ENCODE measurements around the gene PPP2R2B. TPM values are rescaled to one million over a fixed set of nuclear protein-coding genes. Genes with fewer than 3 reads are reported as not detected.

Gene PPP2R2B
- total RNA-seq, 1 experiment from 2014 or later = 20.3 TPM

DNA sequence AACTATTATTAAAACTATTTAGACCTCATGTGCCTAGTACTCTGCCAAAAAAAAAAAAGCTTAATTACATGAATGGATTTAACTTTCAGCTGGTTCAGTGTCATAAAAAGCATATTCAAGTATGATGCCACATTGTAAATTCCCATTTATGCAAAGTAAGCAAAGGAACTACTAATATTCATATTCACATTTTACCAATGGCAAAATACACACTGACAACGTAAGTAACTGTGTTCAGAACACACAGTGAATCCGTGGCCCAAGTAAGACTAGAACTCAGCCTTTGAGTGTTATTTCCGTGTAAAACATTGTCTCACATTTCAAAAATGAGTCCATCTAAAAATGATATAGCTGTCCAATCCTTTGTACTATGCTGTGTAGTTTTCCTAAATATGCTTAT, 56.8 kb downstream of the PPP2R2B start (continued):
- TF ChIP-seq, protein P1, sequence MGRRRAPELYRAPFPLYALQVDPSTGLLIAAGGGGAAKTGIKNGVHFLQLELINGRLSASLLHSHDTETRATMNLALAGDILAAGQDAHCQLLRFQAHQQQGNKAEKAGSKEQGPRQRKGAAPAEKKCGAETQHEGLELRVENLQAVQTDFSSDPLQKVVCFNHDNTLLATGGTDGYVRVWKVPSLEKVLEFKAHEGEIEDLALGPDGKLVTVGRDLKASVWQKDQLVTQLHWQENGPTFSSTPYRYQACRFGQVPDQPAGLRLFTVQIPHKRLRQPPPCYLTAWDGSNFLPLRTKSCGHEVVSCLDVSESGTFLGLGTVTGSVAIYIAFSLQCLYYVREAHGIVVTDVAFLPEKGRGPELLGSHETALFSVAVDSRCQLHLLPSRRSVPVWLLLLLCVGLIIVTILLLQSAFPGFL (CRISPR knock-in tag; IDR thresholded peaks at IDR 0.05; ENCODE audit: borderline replicate concordance) = no peak
- no peak for TF ChIP-seq TEAD1 (CRISPR knock-in tag; IDR thresholded peaks at IDR 0.05)
- no peak for TF ChIP-seq GTF2I (CRISPR knock-in tag; conservative IDR thresholded peaks at IDR 0.05)
- TF ChIP-seq, protein P2, sequence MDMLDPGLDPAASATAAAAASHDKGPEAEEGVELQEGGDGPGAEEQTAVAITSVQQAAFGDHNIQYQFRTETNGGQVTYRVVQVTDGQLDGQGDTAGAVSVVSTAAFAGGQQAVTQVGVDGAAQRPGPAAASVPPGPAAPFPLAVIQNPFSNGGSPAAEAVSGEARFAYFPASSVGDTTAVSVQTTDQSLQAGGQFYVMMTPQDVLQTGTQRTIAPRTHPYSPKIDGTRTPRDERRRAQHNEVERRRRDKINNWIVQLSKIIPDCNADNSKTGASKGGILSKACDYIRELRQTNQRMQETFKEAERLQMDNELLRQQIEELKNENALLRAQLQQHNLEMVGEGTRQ (CRISPR knock-in tag; IDR thresholded peaks at IDR 0.05) = no peak
- TF ChIP-seq CREM (CRISPR knock-in tag; IDR thresholded peaks at IDR 0.05) = no peak
- TF ChIP-seq NFYB (CRISPR knock-in tag; conservative IDR thresholded peaks at IDR 0.05; ENCODE audit: low read depth) = no peak
- TF ChIP-seq, protein P3, sequence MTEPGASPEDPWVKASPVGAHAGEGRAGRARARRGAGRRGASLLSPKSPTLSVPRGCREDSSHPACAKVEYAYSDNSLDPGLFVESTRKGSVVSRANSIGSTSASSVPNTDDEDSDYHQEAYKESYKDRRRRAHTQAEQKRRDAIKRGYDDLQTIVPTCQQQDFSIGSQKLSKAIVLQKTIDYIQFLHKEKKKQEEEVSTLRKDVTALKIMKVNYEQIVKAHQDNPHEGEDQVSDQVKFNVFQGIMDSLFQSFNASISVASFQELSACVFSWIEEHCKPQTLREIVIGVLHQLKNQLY (CRISPR knock-in tag; IDR thresholded peaks at IDR 0.05) = no peak
- no peak for TF ChIP-seq KAT7 (CRISPR knock-in tag; IDR thresholded peaks at IDR 0.05; ENCODE audit: borderline replicate concordance)
- TF ChIP-seq, protein P4, sequence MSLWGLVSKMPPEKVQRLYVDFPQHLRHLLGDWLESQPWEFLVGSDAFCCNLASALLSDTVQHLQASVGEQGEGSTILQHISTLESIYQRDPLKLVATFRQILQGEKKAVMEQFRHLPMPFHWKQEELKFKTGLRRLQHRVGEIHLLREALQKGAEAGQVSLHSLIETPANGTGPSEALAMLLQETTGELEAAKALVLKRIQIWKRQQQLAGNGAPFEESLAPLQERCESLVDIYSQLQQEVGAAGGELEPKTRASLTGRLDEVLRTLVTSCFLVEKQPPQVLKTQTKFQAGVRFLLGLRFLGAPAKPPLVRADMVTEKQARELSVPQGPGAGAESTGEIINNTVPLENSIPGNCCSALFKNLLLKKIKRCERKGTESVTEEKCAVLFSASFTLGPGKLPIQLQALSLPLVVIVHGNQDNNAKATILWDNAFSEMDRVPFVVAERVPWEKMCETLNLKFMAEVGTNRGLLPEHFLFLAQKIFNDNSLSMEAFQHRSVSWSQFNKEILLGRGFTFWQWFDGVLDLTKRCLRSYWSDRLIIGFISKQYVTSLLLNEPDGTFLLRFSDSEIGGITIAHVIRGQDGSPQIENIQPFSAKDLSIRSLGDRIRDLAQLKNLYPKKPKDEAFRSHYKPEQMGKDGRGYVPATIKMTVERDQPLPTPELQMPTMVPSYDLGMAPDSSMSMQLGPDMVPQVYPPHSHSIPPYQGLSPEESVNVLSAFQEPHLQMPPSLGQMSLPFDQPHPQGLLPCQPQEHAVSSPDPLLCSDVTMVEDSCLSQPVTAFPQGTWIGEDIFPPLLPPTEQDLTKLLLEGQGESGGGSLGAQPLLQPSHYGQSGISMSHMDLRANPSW (CRISPR knock-in tag; conservative IDR thresholded peaks at IDR 0.05; ENCODE audit: low read depth) = no peak
- no peak for TF ChIP-seq SMAD4 (CRISPR knock-in tag; IDR thresholded peaks at IDR 0.05)
- TF ChIP-seq, protein P5, sequence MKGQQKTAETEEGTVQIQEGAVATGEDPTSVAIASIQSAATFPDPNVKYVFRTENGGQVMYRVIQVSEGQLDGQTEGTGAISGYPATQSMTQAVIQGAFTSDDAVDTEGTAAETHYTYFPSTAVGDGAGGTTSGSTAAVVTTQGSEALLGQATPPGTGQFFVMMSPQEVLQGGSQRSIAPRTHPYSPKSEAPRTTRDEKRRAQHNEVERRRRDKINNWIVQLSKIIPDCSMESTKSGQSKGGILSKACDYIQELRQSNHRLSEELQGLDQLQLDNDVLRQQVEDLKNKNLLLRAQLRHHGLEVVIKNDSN (CRISPR knock-in tag; IDR thresholded peaks at IDR 0.05) = no peak
- no peak for TF ChIP-seq CREB1 (CRISPR knock-in tag; IDR thresholded peaks at IDR 0.05)

DNA sequence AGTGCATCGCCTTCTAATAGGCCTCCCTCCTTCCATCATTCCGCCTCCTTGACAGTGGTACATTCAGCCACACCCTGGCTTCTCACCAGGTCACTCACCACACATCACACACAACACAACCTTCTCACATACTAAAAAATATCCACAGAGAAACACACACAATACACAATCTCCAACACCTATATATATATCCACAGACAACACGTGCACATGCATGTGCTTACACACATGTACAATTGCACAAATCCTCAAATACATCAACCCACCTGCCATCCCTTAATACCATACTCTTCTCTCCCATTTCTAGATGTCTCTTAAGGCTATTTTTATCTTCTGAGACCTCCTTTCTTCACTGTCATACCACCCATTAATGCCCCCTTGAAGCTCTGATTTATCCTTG, 57.6 kb downstream of the PPP2R2B start:
- Mint-ChIP-seq H3K27me3 (ENCODE audit: low read depth) (peaks cover 4% of the 10 kb centered on the region; the same call in 1 of the 2 replicates), H3K27ac (no peak overlapping the region), H3K9me3 (0 out of 2 replicates have a peak, but pooled peaks cover 4% of the 10 kb centered on the region), H3K4me1 (peaks cover 24% of the 10 kb centered on the region), H3K4me3 (no peak overlapping the region), H3K36me3 (no peaks in the 10 kb centered on the region)
- ATAC-seq (no peak), DNase-seq (ENCODE audit: low spot score) (no peak)
- POLR2A ChIA-PET = no interaction called here
- CTCF ChIA-PET = no interaction called here
- TF ChIP-seq, protein P1 (CRISPR knock-in tag; IDR thresholded peaks at IDR 0.05; ENCODE audit: borderline replicate concordance) = no peak
- TF ChIP-seq, protein P6, sequence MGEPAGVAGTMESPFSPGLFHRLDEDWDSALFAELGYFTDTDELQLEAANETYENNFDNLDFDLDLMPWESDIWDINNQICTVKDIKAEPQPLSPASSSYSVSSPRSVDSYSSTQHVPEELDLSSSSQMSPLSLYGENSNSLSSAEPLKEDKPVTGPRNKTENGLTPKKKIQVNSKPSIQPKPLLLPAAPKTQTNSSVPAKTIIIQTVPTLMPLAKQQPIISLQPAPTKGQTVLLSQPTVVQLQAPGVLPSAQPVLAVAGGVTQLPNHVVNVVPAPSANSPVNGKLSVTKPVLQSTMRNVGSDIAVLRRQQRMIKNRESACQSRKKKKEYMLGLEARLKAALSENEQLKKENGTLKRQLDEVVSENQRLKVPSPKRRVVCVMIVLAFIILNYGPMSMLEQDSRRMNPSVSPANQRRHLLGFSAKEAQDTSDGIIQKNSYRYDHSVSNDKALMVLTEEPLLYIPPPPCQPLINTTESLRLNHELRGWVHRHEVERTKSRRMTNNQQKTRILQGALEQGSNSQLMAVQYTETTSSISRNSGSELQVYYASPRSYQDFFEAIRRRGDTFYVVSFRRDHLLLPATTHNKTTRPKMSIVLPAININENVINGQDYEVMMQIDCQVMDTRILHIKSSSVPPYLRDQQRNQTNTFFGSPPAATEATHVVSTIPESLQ (CRISPR knock-in tag; IDR thresholded peaks at IDR 0.05) = no peak
- TF ChIP-seq, protein P7, sequence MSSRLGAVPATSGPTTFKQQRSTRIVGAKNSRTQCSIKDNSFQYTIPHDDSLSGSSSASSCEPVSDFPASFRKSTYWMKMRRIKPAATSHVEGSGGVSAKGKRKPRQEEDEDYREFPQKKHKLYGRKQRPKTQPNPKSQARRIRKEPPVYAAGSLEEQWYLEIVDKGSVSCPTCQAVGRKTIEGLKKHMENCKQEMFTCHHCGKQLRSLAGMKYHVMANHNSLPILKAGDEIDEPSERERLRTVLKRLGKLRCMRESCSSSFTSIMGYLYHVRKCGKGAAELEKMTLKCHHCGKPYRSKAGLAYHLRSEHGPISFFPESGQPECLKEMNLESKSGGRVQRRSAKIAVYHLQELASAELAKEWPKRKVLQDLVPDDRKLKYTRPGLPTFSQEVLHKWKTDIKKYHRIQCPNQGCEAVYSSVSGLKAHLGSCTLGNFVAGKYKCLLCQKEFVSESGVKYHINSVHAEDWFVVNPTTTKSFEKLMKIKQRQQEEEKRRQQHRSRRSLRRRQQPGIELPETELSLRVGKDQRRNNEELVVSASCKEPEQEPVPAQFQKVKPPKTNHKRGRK (CRISPR knock-in tag; IDR thresholded peaks at IDR 0.05; ENCODE audit: borderline replicate concordance) = no peak
- TF ChIP-seq EMX1 (CRISPR knock-in tag; IDR thresholded peaks at IDR 0.05) = no peak
- TF ChIP-seq, protein P8, sequence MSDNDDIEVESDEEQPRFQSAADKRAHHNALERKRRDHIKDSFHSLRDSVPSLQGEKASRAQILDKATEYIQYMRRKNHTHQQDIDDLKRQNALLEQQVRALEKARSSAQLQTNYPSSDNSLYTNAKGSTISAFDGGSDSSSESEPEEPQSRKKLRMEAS (CRISPR knock-in tag; IDR thresholded peaks at IDR 0.05) = no peak
- TF ChIP-seq ELF4 (CRISPR knock-in tag; IDR thresholded peaks at IDR 0.05; ENCODE audit: low read depth) = no peak
- TF ChIP-seq, protein P9, sequence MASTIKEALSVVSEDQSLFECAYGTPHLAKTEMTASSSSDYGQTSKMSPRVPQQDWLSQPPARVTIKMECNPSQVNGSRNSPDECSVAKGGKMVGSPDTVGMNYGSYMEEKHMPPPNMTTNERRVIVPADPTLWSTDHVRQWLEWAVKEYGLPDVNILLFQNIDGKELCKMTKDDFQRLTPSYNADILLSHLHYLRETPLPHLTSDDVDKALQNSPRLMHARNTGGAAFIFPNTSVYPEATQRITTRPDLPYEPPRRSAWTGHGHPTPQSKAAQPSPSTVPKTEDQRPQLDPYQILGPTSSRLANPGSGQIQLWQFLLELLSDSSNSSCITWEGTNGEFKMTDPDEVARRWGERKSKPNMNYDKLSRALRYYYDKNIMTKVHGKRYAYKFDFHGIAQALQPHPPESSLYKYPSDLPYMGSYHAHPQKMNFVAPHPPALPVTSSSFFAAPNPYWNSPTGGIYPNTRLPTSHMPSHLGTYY (CRISPR knock-in tag; IDR thresholded peaks at IDR 0.05) = no peak
- TF ChIP-seq NR2C2 (CRISPR knock-in tag; IDR thresholded peaks at IDR 0.05) = no peak
- TF ChIP-seq JAZF1 (CRISPR knock-in tag; IDR thresholded peaks at IDR 0.05) = no peak
- TF ChIP-seq TEAD1 (CRISPR knock-in tag; IDR thresholded peaks at IDR 0.05) = no peak
